NAMALWA (cell line): ENCODE results near the gene FAM168B.
A peak's percentile ranks its signal among the peaks of the same experiment; 100 is the strongest.
"Not testable (repeated sequence)": the region's sequence is repeated elsewhere in the genome, so short reads cannot be mapped to it uniquely, and the experiment has no call there.

Source experiments
- DNase-seq: peaks from one replicate; pipeline ENCODE4 v3.0.0-alpha.2; 2015; ENCODE audit warnings: low spot score

Gene FAM168B

DNA sequence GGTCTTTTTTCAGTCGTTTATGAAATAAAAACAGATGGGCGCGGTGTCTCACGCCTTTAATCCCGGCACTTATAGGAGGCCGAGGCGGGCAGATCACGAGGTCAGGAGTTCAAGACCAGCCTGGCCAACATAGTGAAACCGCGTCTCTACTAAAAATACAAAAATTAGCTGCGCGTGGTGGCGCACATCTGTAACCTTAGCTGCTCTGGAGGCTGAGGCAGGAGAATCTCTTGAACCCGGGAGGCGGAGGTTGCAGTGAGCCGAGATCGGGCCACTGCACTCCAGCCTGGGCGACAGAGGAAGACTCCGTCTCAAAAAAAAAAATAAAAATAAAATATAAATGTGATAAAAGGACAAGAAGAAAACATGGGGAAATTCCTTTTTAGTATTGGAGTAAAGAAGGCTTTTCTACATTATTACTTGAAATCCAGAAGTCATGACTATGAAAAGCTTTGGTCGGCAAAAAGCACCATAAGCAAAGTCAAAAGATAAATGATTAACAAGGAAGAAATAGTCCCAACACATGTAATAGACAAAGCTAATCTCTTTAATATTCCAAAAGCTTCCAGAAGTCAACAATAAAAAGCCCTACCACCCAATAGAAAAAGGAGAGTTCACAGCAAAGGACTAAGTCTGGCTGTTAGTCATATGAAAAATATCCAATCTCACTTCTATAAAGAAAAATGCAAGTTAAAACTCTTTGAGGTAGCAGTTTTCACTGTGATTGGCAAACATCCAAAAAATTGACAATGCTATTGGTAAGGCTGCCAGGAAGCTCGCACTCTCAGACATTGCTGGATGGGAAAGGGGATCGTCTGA is 1.4 kb upstream of the FAM168B start:
- no peak for DNase-seq

- DNase-seq = peak; percentile 84
Measured at GRCh38 chr2:131093696-131094462, 619 bp upstream of the FAM168B start.

DNA sequence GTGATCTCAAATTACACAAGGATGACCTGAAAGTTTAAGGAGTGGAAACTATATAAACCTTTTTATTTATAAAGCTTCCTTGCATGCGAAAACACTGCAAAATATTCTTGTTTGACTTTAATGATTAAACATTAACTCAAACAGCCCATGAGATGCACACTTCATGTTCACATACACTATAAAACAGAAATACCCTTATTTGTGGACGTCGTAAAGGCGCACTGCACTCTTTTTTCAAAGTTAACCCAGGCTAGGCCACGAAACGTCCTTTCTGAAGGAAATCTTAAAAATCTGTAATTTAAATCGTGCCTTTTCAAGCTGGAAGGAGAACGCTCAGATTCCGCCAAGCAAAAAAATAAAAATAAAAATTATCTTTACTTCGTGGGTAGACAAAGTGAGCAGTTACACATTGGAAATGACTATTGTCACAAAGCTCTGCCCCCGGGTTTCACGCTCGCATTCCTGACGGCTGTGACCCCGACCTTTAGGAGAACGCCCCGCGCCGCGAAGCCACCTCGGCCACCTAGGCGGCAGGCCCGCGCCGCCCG is 728 bp downstream of the FAM168B start:
- no peak for DNase-seq

DNA sequence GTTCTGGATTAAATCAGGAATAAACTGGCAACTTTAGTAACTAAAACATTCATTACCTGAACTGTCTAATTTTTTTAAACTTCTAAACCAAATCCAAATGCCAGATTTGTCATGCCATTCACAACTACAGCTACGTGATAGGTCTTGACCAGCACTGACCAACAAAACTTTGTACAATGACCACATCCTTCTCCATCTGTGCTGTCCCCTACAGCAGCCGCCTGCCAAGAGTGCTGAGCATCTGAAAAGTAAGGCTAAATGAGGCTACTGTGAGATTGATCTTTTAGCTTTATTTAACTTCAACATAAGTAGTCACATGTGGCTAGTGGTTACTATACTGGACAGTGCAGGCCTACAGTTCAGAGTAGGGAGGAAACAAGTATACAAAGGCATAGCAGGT is 7.6 kb downstream of the FAM168B start:
- DNase-seq = no peak

DNA sequence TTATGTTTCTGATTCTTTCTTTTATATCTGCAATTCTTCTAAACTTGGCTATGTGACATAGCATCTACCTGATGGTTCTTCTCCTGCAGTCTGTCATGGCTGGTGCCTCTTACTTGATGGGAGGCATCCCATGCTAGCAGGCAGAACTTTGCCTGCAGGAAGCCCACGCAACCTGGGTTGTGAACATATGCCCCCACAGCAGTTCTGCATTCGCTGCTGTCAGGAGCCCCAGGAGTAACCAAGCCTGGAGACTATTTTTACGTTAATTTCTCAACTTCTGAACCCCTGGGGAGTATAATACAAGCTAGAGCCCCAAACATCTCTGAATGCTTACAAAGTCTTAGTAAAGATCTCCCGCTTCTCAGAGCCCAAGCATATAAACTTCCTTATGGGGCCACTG is 12.1 kb downstream of the FAM168B start:
- no peak for DNase-seq

DNA sequence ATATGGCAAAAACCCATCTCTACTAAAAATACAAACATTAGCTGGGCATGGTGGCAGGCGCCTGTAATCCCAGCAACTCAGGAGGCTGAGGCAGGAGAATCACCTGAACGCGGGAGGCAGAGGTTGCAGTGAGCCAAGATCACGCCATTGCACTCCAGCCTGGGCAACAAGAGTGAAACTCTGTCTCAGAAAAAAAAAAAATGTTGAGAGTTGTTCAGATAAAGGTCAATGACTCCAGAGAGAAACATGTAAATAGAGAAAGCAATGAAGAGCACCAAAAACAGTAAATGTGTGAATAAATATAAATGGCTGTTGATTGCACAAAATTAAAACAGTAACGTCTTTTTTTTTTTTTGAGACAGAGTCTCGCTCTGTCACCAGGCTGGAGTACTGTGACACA is 13.3 kb downstream of the FAM168B start:
- not testable (repeated sequence) for DNase-seq

- DNase-seq = no peak
Measured at GRCh38 chr2:131077966-131078365, 15.3 kb downstream of the FAM168B start.

GRCh38 chr2:131077182-131077846 is 15.9 kb downstream of the FAM168B start:
- no peak for DNase-seq

GRCh38 chr2:131076707-131077106 is 16.6 kb downstream of the FAM168B start:
- DNase-seq = no peak

GRCh38 chr2:131075578-131075977 is 17.7 kb downstream of the FAM168B start:
- not testable (repeated sequence) for DNase-seq

GRCh38 chr2:131068172-131068571 is 25.1 kb downstream of the FAM168B start:
- not testable (repeated sequence) for DNase-seq

DNA sequence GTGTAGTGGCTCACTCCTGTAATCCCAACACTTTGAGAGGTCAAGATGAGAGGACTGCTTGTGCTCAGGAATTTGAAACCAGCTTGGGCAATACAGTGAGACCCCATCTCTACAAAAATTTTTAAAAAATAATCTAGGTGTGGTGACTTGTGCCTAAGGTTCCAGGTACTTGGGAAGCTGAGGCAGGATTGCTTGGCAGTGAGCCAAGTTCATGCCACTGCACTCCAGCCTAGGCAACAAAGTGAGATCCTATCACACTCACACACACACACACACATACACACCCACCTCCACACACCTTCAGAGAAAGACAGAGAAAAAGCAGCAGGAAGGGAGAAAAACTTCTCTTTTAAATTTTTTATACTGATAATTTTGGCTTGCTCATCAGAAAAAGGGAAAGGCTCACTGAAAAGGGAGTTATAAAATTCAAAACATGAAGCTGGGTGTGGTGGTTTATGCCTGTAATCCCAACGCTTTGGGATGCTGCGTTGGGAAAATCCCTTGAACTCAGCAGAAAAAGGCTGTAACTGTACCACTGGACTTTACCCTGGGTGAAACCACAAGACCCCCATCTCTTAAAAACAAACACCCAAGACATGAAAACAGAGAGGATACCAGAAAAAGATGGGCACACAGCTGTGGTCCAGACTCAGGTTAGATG is 25.7 kb downstream of the FAM168B start:
- no peak for DNase-seq

DNA sequence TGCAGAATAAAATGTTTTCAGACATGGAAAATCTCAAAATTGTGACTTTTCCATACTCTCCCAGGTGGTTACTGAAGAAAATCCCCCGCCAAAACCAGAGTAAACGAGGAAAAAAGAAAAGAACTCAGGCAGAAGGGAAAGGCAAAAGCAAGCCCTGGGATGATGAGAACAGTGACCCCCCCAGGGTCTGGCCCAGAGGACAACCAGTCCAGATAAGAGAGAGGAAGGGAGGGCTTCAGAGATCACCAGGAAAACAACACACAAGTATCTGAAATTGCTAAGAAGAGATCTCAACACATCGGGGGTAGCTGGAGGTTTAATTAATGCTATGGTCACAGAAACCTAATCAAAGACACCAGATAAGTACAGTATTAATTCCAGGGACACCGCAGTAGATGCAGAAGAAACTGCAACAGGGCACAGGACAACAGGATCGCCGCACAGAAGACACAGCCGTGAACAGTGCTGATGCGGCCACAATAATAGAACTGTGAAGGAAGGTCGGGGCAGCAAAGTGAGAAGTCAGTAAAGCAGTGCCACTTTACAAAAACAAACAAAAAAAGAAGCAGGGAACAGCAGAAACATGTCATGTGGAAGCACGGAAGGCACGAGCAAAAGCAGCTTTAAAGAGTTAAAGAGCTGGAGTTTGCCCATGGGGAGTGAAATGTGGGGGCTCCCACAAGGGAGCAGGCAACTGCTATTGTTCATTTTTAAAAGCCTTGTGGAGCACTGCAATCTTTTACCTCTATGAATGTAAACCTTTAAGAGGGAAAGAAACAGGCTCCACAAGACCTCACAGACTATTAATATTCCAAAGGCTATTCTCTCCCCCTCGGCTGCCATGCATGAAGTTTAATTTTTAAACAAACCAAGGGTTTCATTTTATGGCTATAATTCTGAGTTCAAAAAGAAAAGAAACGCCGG is 28.4 kb downstream of the FAM168B start:
- DNase-seq = no peak

GRCh38 chr2:131063501-131064283 is 29.6 kb downstream of the FAM168B start:
- no peak for DNase-seq

DNA sequence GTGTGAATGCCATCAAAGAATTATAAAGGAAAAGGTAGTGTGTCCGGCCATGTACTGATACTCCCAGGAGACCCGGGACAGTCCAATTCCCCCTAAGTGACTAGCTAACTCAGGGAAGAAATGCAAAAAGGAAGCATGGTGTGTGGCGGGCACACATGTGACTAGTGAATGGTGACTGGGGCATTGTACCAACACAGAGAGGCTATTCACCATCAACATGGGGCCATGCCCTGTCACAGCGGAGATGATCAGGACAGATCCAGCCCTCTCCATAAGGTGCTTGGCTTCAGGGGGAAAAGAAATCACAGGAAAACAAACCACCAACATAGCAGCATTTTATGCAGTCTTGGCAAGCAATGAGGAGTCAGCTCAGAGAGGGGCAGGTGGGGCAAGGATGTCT is 34.3 kb downstream of the FAM168B start:
- no peak for DNase-seq

DNA sequence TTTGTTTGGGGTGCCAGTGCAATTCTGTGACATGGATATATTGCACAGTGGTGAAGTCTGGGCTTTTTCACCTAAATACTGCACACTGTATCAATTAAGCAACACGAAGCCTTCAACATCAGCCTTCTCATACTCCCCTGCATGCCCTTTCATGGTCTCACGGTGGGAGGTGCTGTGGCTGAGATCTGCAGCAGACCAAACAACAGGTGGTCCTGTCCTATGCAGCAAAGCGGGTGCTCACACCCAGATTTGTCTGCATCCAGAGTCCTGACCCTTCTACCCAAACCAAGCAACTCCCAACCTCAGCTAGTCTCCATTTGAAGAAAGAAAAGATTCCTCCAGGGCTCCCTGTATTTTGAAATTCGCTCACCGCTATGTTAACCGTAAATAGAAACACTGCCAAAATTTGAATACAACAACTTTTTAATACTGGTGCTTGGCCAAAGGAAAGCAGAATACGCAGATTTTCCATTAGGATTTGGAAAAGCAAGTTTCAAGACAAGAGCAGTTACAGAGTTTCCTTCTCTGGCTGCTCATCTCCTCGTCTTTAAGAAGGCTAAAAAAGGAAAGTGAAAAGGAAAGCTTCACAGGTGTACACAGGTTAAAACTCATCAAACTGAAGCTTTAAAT is 34.9 kb downstream of the FAM168B start:
- no peak for DNase-seq

- no peak for DNase-seq
Measured at GRCh38 chr2:131056932-131057287, 36.4 kb downstream of the FAM168B start.

- DNase-seq = no peak
Measured at GRCh38 chr2:131056204-131056931, 36.9 kb downstream of the FAM168B start.
